ENCODE data around the gene PDIA4. TPM values are rescaled to one million over a fixed set of nuclear protein-coding genes. Genes with fewer than 3 reads are reported as not detected.

The PDIA4 gene
- total RNA-seq, 1 donor from 2014 or later, result 129 TPM

DNA sequence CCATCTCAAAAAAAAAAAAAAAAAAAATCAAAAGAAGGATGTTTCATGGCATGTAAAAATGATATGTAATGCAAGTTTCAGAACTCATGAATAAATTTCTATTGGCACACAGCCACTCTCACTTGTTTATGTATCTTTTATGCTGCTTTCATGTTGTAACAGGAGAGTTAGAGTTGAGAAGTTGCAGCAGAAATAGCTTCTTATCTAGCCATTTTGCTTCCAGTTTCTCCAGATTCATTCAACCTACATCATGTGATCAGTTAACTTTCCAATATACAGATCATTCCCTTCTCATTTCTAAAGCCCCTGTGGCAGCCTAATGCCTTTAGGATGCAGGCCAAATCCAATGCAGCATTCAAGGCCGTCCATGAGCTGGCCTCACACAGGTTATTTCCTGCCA, 31.9 kb upstream of the PDIA4 start:
- no peak overlapping the region for H3K27ac ChIP-seq
- intact Hi-C loops (cut with DNase I), result loop anchor here (10.0 kb wide), 1 partner anchor 175 kb away; the partner anchor contains the start of gene EZH2
- no peaks in the 10 kb centered on the region for H3K36me3 ChIP-seq
- TF ChIP-seq, protein P1, sequence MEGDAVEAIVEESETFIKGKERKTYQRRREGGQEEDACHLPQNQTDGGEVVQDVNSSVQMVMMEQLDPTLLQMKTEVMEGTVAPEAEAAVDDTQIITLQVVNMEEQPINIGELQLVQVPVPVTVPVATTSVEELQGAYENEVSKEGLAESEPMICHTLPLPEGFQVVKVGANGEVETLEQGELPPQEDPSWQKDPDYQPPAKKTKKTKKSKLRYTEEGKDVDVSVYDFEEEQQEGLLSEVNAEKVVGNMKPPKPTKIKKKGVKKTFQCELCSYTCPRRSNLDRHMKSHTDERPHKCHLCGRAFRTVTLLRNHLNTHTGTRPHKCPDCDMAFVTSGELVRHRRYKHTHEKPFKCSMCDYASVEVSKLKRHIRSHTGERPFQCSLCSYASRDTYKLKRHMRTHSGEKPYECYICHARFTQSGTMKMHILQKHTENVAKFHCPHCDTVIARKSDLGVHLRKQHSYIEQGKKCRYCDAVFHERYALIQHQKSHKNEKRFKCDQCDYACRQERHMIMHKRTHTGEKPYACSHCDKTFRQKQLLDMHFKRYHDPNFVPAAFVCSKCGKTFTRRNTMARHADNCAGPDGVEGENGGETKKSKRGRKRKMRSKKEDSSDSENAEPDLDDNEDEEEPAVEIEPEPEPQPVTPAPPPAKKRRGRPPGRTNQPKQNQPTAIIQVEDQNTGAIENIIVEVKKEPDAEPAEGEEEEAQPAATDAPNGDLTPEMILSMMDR (IDR thresholded peaks at IDR 0.05), result no peak
- no peak for DNase-seq (ENCODE audit: low spot score in 2 of 2)
- H3K9me3 ChIP-seq, result no peaks in the 10 kb centered on the region
- no peak overlapping the region for H3K4me3 ChIP-seq
- no peaks in the 10 kb centered on the region for H3K27me3 ChIP-seq
- H3K4me1 ChIP-seq, result no peaks in the 10 kb centered on the region

DNA sequence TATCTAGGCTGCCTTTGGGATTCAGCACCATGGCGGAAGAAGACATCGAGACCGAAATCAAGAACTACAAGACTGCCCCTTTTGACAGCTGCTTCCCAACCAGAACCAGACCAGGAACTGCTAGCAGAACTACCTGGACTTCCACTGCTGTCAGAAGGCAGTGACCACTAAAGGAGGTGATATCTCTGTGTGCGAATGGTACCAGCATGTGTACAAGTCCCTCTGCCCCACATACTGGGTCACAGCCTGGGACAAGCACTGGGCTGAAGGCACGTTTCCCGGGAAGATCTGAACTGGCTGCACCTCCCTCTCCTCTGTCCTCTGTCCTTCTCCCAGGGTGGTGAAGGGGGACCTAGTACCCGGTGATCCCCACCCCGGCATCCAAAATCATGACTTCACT, 25.6 kb upstream of the PDIA4 start:
- TF ChIP-seq, protein P1 (IDR thresholded peaks at IDR 0.05), result no peak
- intact Hi-C loops (cut with DNase I), result no loop called here
- no peaks in the 10 kb centered on the region for H3K27me3 ChIP-seq
- H3K4me1 ChIP-seq, result no peaks in the 10 kb centered on the region
- no peaks in the 10 kb centered on the region for H3K9me3 ChIP-seq
- H3K27ac ChIP-seq, result no peak overlapping the region
- H3K36me3 ChIP-seq, result no peaks in the 10 kb centered on the region
- no peak for DNase-seq (ENCODE audit: low spot score in 2 of 2)
- no peak overlapping the region for H3K4me3 ChIP-seq

DNA sequence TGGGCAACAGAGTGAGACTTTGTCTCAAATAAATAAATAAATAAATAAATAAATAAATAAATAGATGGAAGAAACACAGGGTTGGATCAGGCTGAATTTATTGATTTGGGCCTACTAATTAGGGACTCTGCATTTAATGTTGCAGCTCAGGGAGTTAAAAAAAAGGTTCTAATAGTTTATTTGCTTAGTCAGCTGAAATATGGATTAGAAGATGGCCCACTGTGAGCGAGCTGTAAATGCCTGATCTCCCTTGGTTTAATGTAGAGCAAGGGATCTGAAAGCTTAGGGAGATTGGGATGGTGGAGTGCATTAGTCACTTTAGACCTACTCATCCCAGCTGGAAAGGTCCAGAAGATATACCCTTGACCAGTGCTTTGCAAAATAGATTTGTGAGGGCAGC, 25.1 kb upstream of the PDIA4 start:
- TF ChIP-seq, protein P1 (IDR thresholded peaks at IDR 0.05), result no peak
- H3K4me3 ChIP-seq, result no peak overlapping the region
- no peaks in the 10 kb centered on the region for H3K27me3 ChIP-seq
- H3K36me3 ChIP-seq, result no peaks in the 10 kb centered on the region
- H3K9me3 ChIP-seq, result no peaks in the 10 kb centered on the region
- no peak for DNase-seq (ENCODE audit: low spot score in 2 of 2)
- H3K27ac ChIP-seq, result no peak overlapping the region
- no peaks in the 10 kb centered on the region for H3K4me1 ChIP-seq
- intact Hi-C loops (cut with DNase I), result no loop called here

GRCh38 chr7:149050941-149051340, 22.6 kb upstream of the PDIA4 start:
- no peak for DNase-seq (ENCODE audit: low spot score in 2 of 2)
- TF ChIP-seq, protein P1 (IDR thresholded peaks at IDR 0.05), result no peak
- Histone ChIP-seq H3K4me3 (no peak overlapping the region), H3K27me3 (no peaks in the 10 kb centered on the region), H3K4me1 (no peaks in the 10 kb centered on the region), H3K27ac (no peak overlapping the region), H3K36me3 (no peaks in the 10 kb centered on the region), H3K9me3 (no peaks in the 10 kb centered on the region)
- intact Hi-C loops (cut with DNase I), result no loop called here

DNA sequence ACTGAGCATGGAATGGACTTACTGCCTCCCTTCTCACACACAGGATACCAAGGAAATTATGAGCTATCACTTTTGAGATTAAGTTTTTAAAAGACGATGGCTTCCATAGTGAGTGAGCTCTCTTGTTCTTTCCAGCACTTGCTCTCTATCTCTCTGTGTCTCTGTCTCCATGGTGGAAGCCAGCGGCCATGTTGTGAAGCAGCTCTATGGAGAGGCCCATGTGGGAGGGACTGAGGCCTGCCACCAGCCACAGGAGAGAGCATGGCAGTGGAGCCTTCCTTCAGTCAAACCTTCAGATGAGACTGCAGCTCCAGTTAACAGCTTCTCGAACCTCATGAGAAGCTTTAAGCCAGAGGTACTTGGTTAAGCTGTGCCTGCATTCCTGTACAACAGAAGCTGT, 20.5 kb upstream of the PDIA4 start:
- no peaks in the 10 kb centered on the region for H3K4me1 ChIP-seq
- TF ChIP-seq, protein P1 (IDR thresholded peaks at IDR 0.05), result no peak
- H3K9me3 ChIP-seq, result no peaks in the 10 kb centered on the region
- no peaks in the 10 kb centered on the region for H3K27me3 ChIP-seq
- no peaks in the 10 kb centered on the region for H3K36me3 ChIP-seq
- no peak overlapping the region for H3K27ac ChIP-seq
- intact Hi-C loops (cut with DNase I), result no loop called here
- no peak for DNase-seq (ENCODE audit: low spot score in 2 of 2)
- no peak overlapping the region for H3K4me3 ChIP-seq

DNA sequence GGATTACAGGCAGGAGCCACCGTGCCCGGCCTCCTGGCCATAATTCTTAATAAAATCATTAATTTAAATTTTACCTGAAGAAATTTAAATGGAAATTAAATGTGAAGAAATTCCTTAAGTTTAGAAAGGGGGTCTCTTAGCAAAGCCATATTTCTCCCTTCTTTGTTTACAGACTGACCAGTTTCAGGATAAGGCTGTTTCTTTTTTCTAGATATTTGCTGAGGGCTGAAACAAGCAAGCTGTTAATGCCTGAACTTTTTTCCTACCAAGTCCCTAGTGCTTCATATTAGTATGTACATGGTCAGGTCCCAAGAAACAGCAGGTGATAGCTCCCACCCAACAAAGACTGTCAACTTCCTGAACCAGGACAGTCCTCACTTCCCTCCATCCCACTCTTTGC, 18.1 kb upstream of the PDIA4 start:
- Histone ChIP-seq H3K9me3 (no peaks in the 10 kb centered on the region), H3K36me3 (no peaks in the 10 kb centered on the region), H3K4me3 (no peak overlapping the region), H3K4me1 (no peaks in the 10 kb centered on the region), H3K27me3 (no peaks in the 10 kb centered on the region), H3K27ac (no peak overlapping the region)
- intact Hi-C loops (cut with DNase I), result no loop called here
- TF ChIP-seq, protein P1 (IDR thresholded peaks at IDR 0.05), result no peak
- no peak for DNase-seq (ENCODE audit: low spot score in 2 of 2)
